Measurements from ENCODE around the gene TENM3.

Gene TENM3

DNA sequence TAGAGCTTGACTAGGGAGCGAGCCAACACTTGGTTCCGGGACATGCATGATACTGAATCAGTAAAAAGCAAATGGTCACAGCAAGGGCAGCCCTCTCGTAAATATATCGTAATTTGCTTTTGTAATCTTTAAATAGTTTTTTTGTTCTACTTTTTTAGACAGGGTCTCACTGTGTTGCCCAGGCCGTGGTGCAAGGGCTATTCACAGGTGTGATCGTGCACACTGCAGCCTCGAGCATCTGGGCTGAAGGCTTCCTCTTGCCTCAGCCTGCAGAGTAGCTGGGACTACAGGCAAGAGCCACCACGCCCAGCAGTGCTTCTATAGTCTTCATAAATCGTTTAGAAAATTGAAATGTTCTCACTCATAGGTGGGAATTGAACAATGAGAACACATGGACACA lies 309.7 kb downstream of the TENM3 start:
- no peak for DNase-seq (ENCODE audit: low read depth in 2 of 2, low spot score in 1 of 2)

DNA sequence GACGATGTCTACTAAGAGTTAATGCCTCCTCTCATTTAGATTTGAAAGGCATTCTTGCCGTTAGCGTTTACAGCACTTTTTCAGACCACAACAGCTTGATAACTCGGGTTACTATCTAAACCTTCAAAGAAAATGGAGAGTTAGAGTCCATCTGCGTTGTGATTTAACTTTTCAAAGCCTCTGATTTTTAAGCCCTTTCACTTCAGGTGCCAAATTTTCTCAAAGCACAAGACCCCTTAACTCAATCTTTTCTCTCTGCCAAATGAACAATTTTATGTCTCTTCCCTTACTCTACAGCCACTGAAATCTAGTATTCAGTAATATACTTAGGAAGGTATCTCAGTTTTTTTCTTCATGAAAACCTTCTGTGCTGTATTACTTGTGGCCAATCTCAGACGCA lies 310.5 kb downstream of the TENM3 start:
- no peak for DNase-seq (ENCODE audit: low read depth in 2 of 2, low spot score in 1 of 2)

- DNase-seq (ENCODE audit: low read depth in 2 of 2, low spot score in 1 of 2) = no peak
Observed at GRCh38 chr4:182554736-182555135, 311.5 kb downstream of the TENM3 start.

- no peak for DNase-seq (ENCODE audit: low read depth in 2 of 2, low spot score in 1 of 2)
Observed at GRCh38 chr4:182555997-182556418, 312.8 kb downstream of the TENM3 start.

- DNase-seq (ENCODE audit: low read depth in 2 of 2, low spot score in 1 of 2) = no peak
Observed at GRCh38 chr4:182556580-182556979, 313.4 kb downstream of the TENM3 start.

GRCh38 chr4:182560358-182560757 lies 317.2 kb downstream of the TENM3 start:
- no peak for DNase-seq (ENCODE audit: low read depth in 2 of 2, low spot score in 1 of 2)

- DNase-seq (ENCODE audit: low read depth in 2 of 2, low spot score in 1 of 2) = no peak
Observed at GRCh38 chr4:182562350-182562749, 319.1 kb downstream of the TENM3 start.

GRCh38 chr4:182564724-182565369 lies 321.6 kb downstream of the TENM3 start:
- no peak for DNase-seq (ENCODE audit: low read depth in 2 of 2, low spot score in 1 of 2)

DNA sequence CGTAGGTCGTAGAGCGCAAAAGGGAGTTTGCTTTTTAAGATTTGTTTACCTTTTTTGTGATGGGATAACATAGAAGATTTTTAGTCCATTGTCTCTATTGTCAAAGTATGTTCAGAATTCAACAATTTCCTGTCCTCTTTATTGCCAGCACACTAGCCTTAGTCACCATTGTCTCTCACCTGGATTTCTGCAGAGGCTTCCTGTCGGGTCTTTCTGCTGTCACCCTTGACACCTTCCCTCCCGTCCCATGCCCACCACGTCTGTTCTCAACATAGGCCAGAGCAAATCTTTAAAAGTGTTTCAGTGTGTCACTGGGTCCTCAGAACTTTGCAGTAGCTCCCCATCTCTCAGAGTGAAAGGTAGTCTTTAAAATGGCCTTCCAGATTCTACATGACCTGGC lies 323.9 kb downstream of the TENM3 start:
- no peak for DNase-seq (ENCODE audit: low read depth in 2 of 2, low spot score in 1 of 2)

DNA sequence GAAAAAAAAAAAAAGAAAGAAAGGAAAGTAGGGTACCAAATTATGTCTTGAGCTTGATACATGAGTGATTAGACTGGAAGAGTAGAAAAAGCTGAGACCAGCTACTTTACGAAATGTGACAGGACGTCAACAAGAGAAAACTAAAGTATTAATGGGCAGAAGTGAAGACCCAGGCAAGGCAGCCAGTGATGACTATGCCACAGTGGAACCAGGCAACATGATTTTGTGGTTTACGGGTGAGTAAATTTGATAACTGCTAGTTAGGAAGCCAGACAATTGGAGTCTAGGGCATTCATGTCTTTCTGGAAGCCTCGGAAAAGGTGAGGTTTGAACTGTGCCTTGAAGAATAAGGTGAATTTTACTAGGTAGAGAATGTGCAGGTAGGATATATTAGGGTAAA lies 326.4 kb downstream of the TENM3 start:
- no peak for DNase-seq (ENCODE audit: low read depth in 2 of 2, low spot score in 1 of 2)

DNA sequence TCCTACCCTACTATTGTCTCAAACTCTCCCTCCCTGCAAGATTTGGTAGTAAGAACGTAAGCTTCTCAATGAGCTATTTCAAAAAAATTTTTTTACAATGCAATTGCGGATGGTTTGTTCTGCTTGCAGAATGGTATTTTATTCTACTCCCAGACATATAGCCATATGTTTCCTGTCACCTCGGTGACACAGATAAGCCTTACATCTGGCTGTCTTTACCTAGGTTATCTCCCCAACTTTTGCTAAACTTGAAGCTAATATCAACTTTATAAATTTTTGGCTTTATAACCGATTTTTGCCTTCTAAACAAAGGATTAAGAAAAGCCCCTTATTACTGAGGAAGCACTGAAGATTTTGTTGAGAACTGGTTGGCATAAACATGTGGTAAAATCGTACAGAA lies 331.5 kb downstream of the TENM3 start:
- DNase-seq (ENCODE audit: low read depth in 2 of 2, low spot score in 1 of 2) = no peak

DNA sequence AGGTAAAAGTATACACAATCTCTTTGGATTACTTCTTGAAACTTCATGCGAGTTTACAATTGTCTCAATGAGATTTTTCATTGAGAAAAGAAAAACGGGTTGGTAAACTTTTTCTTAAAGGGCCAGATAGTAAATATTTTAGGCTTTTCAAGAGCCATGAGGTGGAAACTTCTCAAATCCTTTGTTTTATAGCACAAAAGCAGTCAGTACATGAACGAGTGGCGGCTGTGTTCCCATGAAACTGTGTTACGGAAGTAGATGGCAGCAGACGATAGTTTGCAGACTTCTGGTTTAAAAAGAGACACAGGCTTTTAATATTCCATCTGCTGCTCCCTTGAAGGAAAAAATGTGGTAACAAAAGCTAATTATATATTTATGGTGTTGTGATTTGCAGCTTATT lies 332.0 kb downstream of the TENM3 start:
- no peak for DNase-seq (ENCODE audit: low read depth in 2 of 2, low spot score in 1 of 2)

GRCh38 chr4:182576601-182577289 lies 333.5 kb downstream of the TENM3 start:
- DNase-seq (ENCODE audit: low read depth in 2 of 2, low spot score in 1 of 2) = no peak

GRCh38 chr4:182577411-182577810 lies 334.2 kb downstream of the TENM3 start:
- DNase-seq (ENCODE audit: low read depth in 2 of 2, low spot score in 1 of 2) = no peak

- DNase-seq (ENCODE audit: low read depth in 2 of 2, low spot score in 1 of 2) = no peak
Observed at GRCh38 chr4:182578402-182578801, 335.2 kb downstream of the TENM3 start.

GRCh38 chr4:182582245-182582644 lies 339.0 kb downstream of the TENM3 start:
- no peak for DNase-seq (ENCODE audit: low read depth in 2 of 2, low spot score in 1 of 2)

DNA sequence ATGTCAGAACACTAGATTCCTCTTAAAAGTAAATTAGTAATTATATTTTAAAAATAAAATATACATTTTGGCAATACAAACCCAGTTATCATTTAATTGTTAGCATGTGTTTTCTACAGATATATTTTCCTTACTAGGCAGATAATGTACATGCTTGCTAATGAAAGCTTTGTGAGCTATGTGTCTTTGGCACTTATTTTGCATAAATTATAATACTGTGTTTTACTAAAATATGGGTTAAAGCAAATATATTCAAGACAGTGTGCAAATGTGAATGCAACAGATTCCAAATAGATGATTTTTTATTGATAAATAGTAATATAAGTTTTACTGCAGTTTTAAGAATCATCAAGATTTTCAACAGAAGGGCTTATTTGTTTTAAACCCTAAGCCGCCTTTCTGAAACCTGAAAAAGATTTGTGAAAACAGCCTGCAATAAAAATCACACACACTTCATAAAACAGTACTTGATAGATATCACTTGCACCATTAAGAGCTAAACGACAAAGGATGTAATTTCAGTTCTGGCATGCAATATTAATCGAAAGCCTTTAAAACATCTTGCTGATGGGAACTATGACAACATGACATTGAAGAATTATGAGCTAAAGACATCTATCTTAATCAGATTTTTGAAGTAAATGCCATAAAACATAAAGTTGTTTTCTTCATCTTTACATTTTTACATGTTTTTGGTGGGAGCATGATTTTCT lies 340.7 kb downstream of the TENM3 start:
- DNase-seq (ENCODE audit: low read depth in 2 of 2, low spot score in 1 of 2) = no peak

DNA sequence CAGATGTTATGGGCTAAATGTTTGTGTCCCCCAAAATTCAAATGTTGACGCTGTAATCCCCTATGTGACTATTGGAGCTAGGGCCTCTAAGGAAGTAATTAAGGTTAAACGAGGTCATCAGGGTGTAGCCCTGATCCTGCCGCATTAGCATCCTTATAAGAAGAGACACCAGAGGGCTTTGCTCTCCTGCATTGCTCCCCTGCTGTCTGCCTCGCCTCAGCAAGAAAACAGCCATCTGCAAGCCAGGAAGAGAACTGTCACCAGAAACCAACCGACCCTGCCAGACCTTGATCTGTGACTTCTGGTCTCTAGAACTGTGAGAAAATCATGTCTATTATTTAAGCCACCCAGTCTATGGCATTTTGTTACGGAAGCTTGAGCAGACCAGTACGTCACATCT lies 342.1 kb downstream of the TENM3 start:
- DNase-seq (ENCODE audit: low read depth in 2 of 2, low spot score in 1 of 2) = no peak

- no peak for DNase-seq (ENCODE audit: low read depth in 2 of 2, low spot score in 1 of 2)
Observed at GRCh38 chr4:182589100-182589499, 345.9 kb downstream of the TENM3 start.

GRCh38 chr4:182593402-182593801 lies 350.2 kb downstream of the TENM3 start:
- DNase-seq (ENCODE audit: low read depth in 2 of 2, low spot score in 1 of 2) = no peak

DNA sequence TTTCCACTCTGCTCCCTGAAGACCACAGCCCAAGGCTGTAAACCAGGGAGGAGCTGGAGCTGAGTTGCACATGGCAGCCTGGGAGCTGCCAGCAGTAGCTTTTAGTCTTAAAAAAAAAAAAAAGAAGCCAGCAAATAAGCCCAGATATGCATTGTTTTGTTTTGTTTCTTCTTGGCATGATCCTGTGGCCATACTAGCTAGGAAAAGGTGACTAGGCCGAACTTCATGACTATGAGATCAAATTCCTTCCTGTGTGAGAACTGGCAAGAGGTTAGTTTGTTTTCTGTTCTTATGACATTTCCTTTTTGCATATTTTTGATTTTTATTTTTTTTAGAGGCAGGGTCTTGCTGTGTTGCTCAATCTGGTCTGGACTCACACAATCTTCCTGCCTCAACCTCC lies 350.7 kb downstream of the TENM3 start:
- DNase-seq (ENCODE audit: low read depth in 2 of 2, low spot score in 1 of 2) = no peak

DNA sequence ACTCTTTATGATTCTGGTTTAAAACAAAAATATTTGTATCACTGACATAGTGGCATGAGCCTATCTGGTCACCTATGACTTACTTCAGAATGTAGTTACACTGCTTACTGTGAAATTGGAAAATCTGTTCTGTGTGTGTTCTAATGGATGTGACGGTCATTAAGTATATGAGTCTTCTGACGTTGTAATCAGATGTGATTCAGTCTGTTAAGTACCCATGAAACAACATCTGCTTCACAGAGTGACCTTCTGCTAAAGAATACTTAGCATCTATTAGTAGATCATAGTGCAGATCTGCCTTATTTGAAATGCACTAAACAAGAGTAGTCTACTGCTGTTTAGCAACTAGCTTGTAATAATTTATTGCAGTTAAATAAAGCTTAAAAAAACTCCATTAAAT lies 356.9 kb downstream of the TENM3 start:
- DNase-seq (ENCODE audit: low read depth in 2 of 2, low spot score in 1 of 2) = no peak
